IgD-negative memory B cell (primary cell): ENCODE data around the gene NELL1. TPM values are rescaled to one million over a fixed set of nuclear protein-coding genes. Genes with fewer than 3 reads are reported as not detected.

ENCODE experiments used
- H3K27ac Mint-ChIP-seq, 3 donors: one replicate each; pipeline ENCODE4 v1.8.0; 2020 to 2022; ENCODE audit warnings: mild to moderate bottlenecking in 3 of 3, mixed read lengths in 3 of 3, moderate library complexity in 1 of 3
- H3K27me3 Mint-ChIP-seq: one replicate; pipeline ENCODE4 v1.8.0; 2021; ENCODE audit warnings: mixed read lengths
- H3K36me3 Mint-ChIP-seq: one replicate; pipeline ENCODE4 v1.8.0; 2020; ENCODE audit warnings: mild to moderate bottlenecking, mixed read lengths
- H3K4me1 Mint-ChIP-seq, 3 donors: one replicate each; pipeline ENCODE4 v1.8.0; 2020 to 2022; ENCODE audit warnings: mixed read lengths in 3 of 3, mild to moderate bottlenecking in 1 of 3
- H3K4me3 Mint-ChIP-seq, 4 donors: one replicate each; pipeline ENCODE4 v1.8.0; 2020 to 2022; ENCODE audit warnings: mild to moderate bottlenecking in 4 of 4, mixed read lengths in 4 of 4, moderate library complexity in 3 of 4
- H3K9me3 Mint-ChIP-seq, 3 donors: one replicate each; pipeline ENCODE4 v1.8.0; 2020 to 2021; ENCODE audit warnings: mixed read lengths in 3 of 3, mild to moderate bottlenecking in 1 of 3
- polyA plus RNA-seq: library from polyadenylated mRNA; unstranded; fragments of 300-500 nt; fragmentation: Illumina TruSeq; gene quantifications from one replicate; pipeline ENCODE4 v1.2.3, GENCODE V29; 2021

The NELL1 gene
- polyA plus RNA-seq, 1 donor from 2014 or later = not detected

- H3K4me1 Mint-ChIP-seq = no peaks in the 10 kb centered on the region
- H3K9me3 Mint-ChIP-seq = peaks cover 4 to 13% (median 10%) of the 10 kb centered on the region in 3 donors
- no peaks in the 10 kb centered on the region for H3K36me3 Mint-ChIP-seq
- no peaks in the 10 kb centered on the region for H3K27me3 Mint-ChIP-seq
- H3K4me3 Mint-ChIP-seq = no peak overlapping the region
- H3K27ac Mint-ChIP-seq = no peak overlapping the region
Measured at GRCh38 chr11:21289686-21290085, 620.3 kb downstream of the NELL1 start.

DNA sequence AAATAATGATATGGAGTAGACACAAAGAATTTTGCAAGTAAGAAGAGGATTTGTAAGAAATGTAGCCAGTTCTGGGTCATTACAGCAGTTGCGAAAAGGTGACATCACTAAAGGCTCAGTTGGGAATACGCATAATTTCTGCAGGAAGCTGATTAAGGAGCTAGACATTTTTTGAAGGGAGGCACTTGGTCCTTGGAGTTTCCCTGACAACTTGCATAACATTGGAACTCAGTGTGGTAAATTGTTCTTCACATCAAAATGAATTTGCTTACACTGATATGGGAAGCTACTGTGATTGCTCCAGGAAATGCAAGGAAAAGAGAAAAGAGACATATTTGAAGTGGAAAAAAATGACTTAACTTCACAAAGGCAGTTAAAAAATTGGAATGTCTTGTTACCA, 626.1 kb downstream of the NELL1 start:
- no peak overlapping the region for H3K4me3 Mint-ChIP-seq
- no peaks in the 10 kb centered on the region for H3K27me3 Mint-ChIP-seq
- H3K4me1 Mint-ChIP-seq = no peaks in the 10 kb centered on the region
- no peaks in the 10 kb centered on the region for H3K36me3 Mint-ChIP-seq
- H3K9me3 Mint-ChIP-seq = peaks cover 4 to 15% (median 11%) of the 10 kb centered on the region in 3 donors
- H3K27ac Mint-ChIP-seq = no peak overlapping the region

DNA sequence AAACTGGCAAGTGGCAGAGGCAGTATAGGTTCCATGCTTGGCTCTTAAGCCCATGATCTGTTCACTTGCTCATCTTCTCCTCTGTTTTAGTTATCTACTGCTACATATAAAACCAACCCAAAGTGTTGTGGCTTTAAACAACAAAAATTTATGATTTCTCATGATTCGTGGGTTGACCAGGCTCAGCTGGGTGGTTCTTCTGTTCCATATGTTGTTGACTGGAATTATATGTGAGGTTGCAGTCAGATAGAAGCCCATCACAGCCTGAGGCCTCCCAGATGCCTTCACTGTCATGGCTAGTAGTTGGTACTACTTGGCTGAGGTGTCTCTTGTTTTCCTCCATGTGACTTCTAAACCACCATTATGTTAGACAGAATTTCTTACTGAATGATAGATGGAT, 632.6 kb downstream of the NELL1 start:
- Mint-ChIP-seq H3K4me3 (no peak overlapping the region), H3K36me3 (no peaks in the 10 kb centered on the region), H3K27me3 (no peaks in the 10 kb centered on the region), H3K4me1 (no peaks in the 10 kb centered on the region), H3K27ac (no peak overlapping the region), H3K9me3 (peaks cover 0 to 4% (median 4%) of the 10 kb centered on the region in 3 donors)

DNA sequence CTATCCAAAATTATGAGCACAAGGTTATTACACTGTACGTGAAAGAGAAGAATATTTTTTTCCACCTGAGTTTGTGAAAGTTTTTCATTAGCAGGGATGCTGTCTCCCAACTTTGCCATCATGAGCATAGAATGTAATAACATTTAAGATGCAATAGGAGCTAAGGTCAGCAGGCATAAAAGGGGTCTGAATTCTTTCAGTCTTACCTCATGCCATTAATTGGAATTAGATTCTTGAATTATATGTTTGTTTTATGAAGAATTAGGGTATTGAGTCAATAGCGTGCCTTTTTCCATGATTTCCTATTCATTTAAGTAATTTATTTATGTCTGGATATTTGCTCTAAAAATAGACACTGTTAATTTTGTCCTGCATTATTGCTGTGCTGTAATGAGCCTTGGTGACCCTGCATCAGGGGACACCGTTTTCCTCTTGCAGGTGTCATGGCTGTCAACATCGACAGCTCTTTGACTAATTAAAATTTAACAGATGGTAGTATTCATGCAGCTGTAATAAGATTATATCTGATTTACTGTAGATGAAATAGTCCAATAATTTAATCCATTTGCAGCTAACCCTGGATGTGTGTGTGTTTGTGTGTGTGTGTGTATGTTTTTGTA, 637.5 kb downstream of the NELL1 start:
- Mint-ChIP-seq H3K4me1 (no peaks in the 10 kb centered on the region), H3K4me3 (no peak overlapping the region), H3K27me3 (no peaks in the 10 kb centered on the region), H3K27ac (no peak overlapping the region), H3K9me3 (peaks cover 0 to 5% (median 0%) of the 10 kb centered on the region in 3 donors), H3K36me3 (no peaks in the 10 kb centered on the region)

- Mint-ChIP-seq H3K4me1 (no peaks in the 10 kb centered on the region), H3K4me3 (no peak overlapping the region), H3K27me3 (no peaks in the 10 kb centered on the region), H3K9me3 (peaks cover 0 to 5% (median 0%) of the 10 kb centered on the region in 3 donors), H3K27ac (no peak overlapping the region), H3K36me3 (no peaks in the 10 kb centered on the region)
Measured at GRCh38 chr11:21307874-21308273, 638.5 kb downstream of the NELL1 start.

DNA sequence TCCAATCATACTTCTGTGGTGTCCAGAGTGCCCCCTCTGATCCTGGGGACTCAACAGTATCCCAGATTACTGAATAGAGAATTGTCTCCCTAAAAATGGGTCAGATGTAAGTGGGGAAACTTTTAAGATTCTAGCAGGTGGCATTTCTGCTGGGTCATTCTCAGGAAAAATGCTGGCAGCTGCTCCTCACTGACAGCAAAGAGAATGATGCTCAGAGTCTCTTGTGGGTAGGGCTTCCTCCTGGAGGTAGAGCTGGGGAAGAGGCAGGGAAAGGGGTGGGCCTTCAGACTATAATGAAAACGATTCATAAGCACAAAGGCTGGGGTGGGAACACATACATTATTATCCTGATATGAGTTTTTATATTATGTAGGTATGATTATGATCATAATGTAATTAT, 647.2 kb downstream of the NELL1 start:
- no peak overlapping the region for H3K27ac Mint-ChIP-seq
- peaks cover 0 to 8% (median 3%) of the 10 kb centered on the region in 3 donors for H3K9me3 Mint-ChIP-seq
- H3K4me3 Mint-ChIP-seq = no peak overlapping the region
- no peaks in the 10 kb centered on the region for H3K27me3 Mint-ChIP-seq
- no peaks in the 10 kb centered on the region for H3K4me1 Mint-ChIP-seq
- no peaks in the 10 kb centered on the region for H3K36me3 Mint-ChIP-seq

GRCh38 chr11:21321072-21321471, 651.7 kb downstream of the NELL1 start:
- H3K4me3 Mint-ChIP-seq = no peak overlapping the region
- peaks cover 2 to 6% (median 6%) of the 10 kb centered on the region in 3 donors for H3K9me3 Mint-ChIP-seq
- no peak overlapping the region for H3K27ac Mint-ChIP-seq
- no peaks in the 10 kb centered on the region for H3K27me3 Mint-ChIP-seq
- no peaks in the 10 kb centered on the region for H3K36me3 Mint-ChIP-seq
- no peaks in the 10 kb centered on the region for H3K4me1 Mint-ChIP-seq

- Mint-ChIP-seq H3K27ac (no peak overlapping the region), H3K4me1 (no peaks in the 10 kb centered on the region), H3K36me3 (no peaks in the 10 kb centered on the region), H3K4me3 (no peak overlapping the region), H3K27me3 (no peaks in the 10 kb centered on the region), H3K9me3 (peaks cover 2 to 6% (median 6%) of the 10 kb centered on the region in 3 donors)
Measured at GRCh38 chr11:21321530-21321929, 652.1 kb downstream of the NELL1 start.

GRCh38 chr11:21323617-21324016, 654.2 kb downstream of the NELL1 start:
- Mint-ChIP-seq H3K4me3 (no peak overlapping the region), H3K27me3 (no peaks in the 10 kb centered on the region), H3K27ac (no peak overlapping the region), H3K9me3 (peaks cover 5 to 10% (median 6%) of the 10 kb centered on the region in 3 donors), H3K36me3 (no peaks in the 10 kb centered on the region), H3K4me1 (no peaks in the 10 kb centered on the region)

GRCh38 chr11:21343204-21343603, 673.8 kb downstream of the NELL1 start:
- peaks cover 0 to 8% (median 8%) of the 10 kb centered on the region in 3 donors for H3K9me3 Mint-ChIP-seq
- no peaks in the 10 kb centered on the region for H3K36me3 Mint-ChIP-seq
- H3K27me3 Mint-ChIP-seq = no peaks in the 10 kb centered on the region
- no peak overlapping the region for H3K4me3 Mint-ChIP-seq
- H3K4me1 Mint-ChIP-seq = no peaks in the 10 kb centered on the region
- H3K27ac Mint-ChIP-seq = no peak overlapping the region

DNA sequence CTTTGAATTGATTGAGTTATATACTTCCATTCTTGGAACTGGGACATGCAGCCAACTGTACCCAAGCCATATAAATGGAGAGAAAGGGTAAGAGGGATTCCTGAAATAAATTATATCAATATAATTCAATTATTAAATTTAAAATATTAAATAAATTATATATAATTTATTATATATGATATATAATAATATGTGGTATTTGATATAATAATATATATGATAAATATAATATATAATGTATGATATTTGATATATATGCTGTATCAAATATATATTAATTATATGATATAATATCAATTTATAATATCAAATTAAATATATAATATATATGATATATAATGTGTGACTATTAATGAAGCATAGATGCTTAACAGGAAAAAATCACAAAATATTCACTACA, 677.0 kb downstream of the NELL1 start:
- Mint-ChIP-seq H3K9me3 (peaks cover 0 to 9% (median 6%) of the 10 kb centered on the region in 3 donors), H3K4me3 (no peak overlapping the region), H3K36me3 (no peaks in the 10 kb centered on the region), H3K27me3 (no peaks in the 10 kb centered on the region), H3K27ac (no peak overlapping the region), H3K4me1 (no peaks in the 10 kb centered on the region)

- no peaks in the 10 kb centered on the region for H3K4me1 Mint-ChIP-seq
- no peak overlapping the region for H3K27ac Mint-ChIP-seq
- peaks cover 0 to 14% (median 6%) of the 10 kb centered on the region in 3 donors for H3K9me3 Mint-ChIP-seq
- H3K36me3 Mint-ChIP-seq = no peaks in the 10 kb centered on the region
- H3K27me3 Mint-ChIP-seq = no peaks in the 10 kb centered on the region
- H3K4me3 Mint-ChIP-seq = no peak overlapping the region
Measured at GRCh38 chr11:21350613-21351012, 681.2 kb downstream of the NELL1 start.

- peaks cover 2 to 12% (median 6%) of the 10 kb centered on the region in 3 donors for H3K9me3 Mint-ChIP-seq
- H3K27me3 Mint-ChIP-seq = no peaks in the 10 kb centered on the region
- H3K27ac Mint-ChIP-seq = no peak overlapping the region
- H3K4me1 Mint-ChIP-seq = no peaks in the 10 kb centered on the region
- no peak overlapping the region for H3K4me3 Mint-ChIP-seq
- H3K36me3 Mint-ChIP-seq = no peaks in the 10 kb centered on the region
Measured at GRCh38 chr11:21353425-21353824, 684.0 kb downstream of the NELL1 start.

- Mint-ChIP-seq H3K9me3 (peaks cover 2 to 4% (median 2%) of the 10 kb centered on the region in 3 donors), H3K4me1 (no peaks in the 10 kb centered on the region), H3K36me3 (no peaks in the 10 kb centered on the region), H3K27me3 (no peaks in the 10 kb centered on the region), H3K4me3 (no peak overlapping the region), H3K27ac (no peak overlapping the region)
Measured at GRCh38 chr11:21364866-21365624, 695.7 kb downstream of the NELL1 start.

DNA sequence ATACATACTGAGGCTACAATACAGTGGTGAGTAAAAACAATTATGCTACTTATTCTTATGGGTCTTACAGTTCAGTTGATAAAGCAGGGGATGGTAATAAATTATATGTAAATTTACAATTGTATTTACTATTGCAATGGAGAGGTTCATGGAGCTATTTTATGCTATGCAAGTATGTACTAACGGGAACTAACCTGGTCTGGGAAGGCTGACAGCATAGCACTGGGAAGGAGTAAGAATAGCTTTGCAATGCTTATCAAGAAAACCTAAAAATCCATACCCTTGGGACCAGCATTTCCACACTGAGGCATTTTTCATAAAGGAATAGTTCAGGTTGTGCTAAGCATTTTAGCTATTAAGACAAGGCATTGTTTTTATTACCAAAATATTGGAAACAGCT, 700.6 kb downstream of the NELL1 start:
- H3K4me3 Mint-ChIP-seq = no peak overlapping the region
- H3K27ac Mint-ChIP-seq = no peak overlapping the region
- no peaks in the 10 kb centered on the region for H3K36me3 Mint-ChIP-seq

DNA sequence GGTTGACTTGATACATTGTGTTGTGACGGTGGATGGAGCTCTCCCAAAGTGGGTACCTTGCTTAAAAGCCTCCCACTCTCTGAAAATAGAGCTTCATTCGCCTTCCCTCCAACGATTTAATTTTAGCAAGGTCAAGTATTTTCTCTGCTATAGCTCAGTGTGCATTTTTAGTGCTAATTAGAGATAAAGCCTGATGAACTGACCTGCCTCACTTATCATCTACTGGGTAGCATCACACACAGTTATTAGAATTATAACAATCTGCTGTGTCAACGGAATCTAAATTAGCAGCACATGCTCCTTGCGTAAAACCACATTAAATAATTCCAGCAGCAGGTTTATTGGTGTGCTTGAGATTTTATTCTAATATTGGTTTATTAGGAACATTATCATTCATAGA, 701.7 kb downstream of the NELL1 start:
- Mint-ChIP-seq H3K27ac (no peak overlapping the region), H3K4me3 (no peak overlapping the region), H3K36me3 (no peaks in the 10 kb centered on the region), H3K4me1 (no peaks in the 10 kb centered on the region), H3K27me3 (no peaks in the 10 kb centered on the region), H3K9me3 (peaks cover 0 to 9% (median 0%) of the 10 kb centered on the region in 3 donors)

More for the DNA sequence above, 700.6 kb downstream of the NELL1 start:
- Mint-ChIP-seq H3K9me3 (peaks cover 0 to 11% (median 2%) of the 10 kb centered on the region in 3 donors), H3K27me3 (no peaks in the 10 kb centered on the region), H3K4me1 (no peaks in the 10 kb centered on the region)
